KMS-11 (cell line): ENCODE measurements around the gene DBH.

ENCODE experiments used
- H2AFZ ChIP-seq: fragments of 200-600 bp; sonication (generic); 2 replicates; pipeline ENCODE4 v1.6.1; 2016; ENCODE audit warnings: antibody characterized with exemption, mixed run types, low read depth
- H3K27ac ChIP-seq: fragments of 200-600 bp; sonication (generic); 2 replicates; pipeline ENCODE4 v1.6.1; 2016; ENCODE audit warnings: mild to moderate bottlenecking, mixed run types
- H3K27me3 ChIP-seq: fragments of 200-600 bp; sonication (generic); 2 replicates; pipeline ENCODE4 v1.6.1; 2017; ENCODE audit warnings: mild to moderate bottlenecking, low read depth, mixed run types, moderate library complexity; ENCODE audit not compliant: insufficient read depth
- H3K36me3 ChIP-seq: fragments of 200-600 bp; sonication (generic); 2 replicates; pipeline ENCODE4 v1.6.1; 2017; ENCODE audit warnings: mild to moderate bottlenecking, mixed run types; ENCODE audit not compliant: insufficient read depth
- H3K4me1 ChIP-seq: fragments of 200-600 bp; sonication (generic); 2 replicates; pipeline ENCODE4 v1.6.1; 2016; ENCODE audit warnings: mild to moderate bottlenecking, low read depth, mixed run types; ENCODE audit not compliant: poor library complexity, severe bottlenecking
- H3K4me2 ChIP-seq: fragments of 200-600 bp; sonication (generic); 2 replicates; pipeline ENCODE4 v1.7.0; 2016; ENCODE audit warnings: mild to moderate bottlenecking, mixed run types
- H3K4me3 ChIP-seq: fragments of 200-600 bp; sonication (generic); IDR thresholded peaks from 2 replicates; pipeline ENCODE4 v1.6.1; 2017; ENCODE audit warnings: low read depth, low read length, mixed read lengths; ENCODE audit not compliant: insufficient read depth
- H3K79me2 ChIP-seq: fragments of 200-600 bp; sonication (generic); 2 replicates; pipeline ENCODE4 v1.6.1; 2016; ENCODE audit warnings: low read depth, mixed run types; ENCODE audit not compliant: insufficient read depth
- H3K9ac ChIP-seq: fragments of 200-600 bp; sonication (generic); 2 replicates; pipeline ENCODE4 v1.6.1; 2016; ENCODE audit warnings: mild to moderate bottlenecking, mixed run types
- H4K20me1 ChIP-seq: fragments of 200-600 bp; sonication (generic); 2 replicates; pipeline ENCODE4 v1.6.1; 2016; ENCODE audit warnings: mild to moderate bottlenecking, mixed run types; ENCODE audit not compliant: insufficient read depth
- CTCF ChIP-seq: fragments of 200-600 bp; sonication (generic); conservative IDR thresholded peaks from 2 replicates; pipeline ENCODE4 v1.6.1; 2017; ENCODE audit warnings: low read depth, mild to moderate bottlenecking, antibody characterized with exemption, low read length, moderate library complexity, mixed read lengths

The DBH gene

GRCh38 chr9:133696071-133696472, 59.9 kb downstream of the DBH start:
- H3K79me2 ChIP-seq = no peaks in the 10 kb centered on the region
- no peaks in the 10 kb centered on the region for H4K20me1 ChIP-seq
- no peak overlapping the region for H2AFZ ChIP-seq
- H3K4me3 ChIP-seq = no peak overlapping the region
- H3K4me1 ChIP-seq = no peaks in the 10 kb centered on the region
- H3K27ac ChIP-seq = no peak overlapping the region
- H3K27me3 ChIP-seq = peaks cover 56% of the 10 kb centered on the region; the same call in 1 of the 2 replicates
- H3K9ac ChIP-seq = no peak overlapping the region
- TF ChIP-seq CTCF = no peak
- H3K4me2 ChIP-seq = no peak overlapping the region
- H3K36me3 ChIP-seq = no peaks in the 10 kb centered on the region

GRCh38 chr9:133699546-133699945, 63.4 kb downstream of the DBH start:
- Histone ChIP-seq H3K27me3 (peaks cover 64% of the 10 kb centered on the region; the same call in 1 of the 2 replicates), H3K4me2 (no peak overlapping the region), H3K9ac (no peak overlapping the region), H2AFZ (no peak overlapping the region), H3K36me3 (no peaks in the 10 kb centered on the region), H3K27ac (no peak overlapping the region), H4K20me1 (no peaks in the 10 kb centered on the region), H3K4me3 (no peak overlapping the region), H3K4me1 (no peaks in the 10 kb centered on the region), H3K79me2 (no peaks in the 10 kb centered on the region)
- no peak for TF ChIP-seq CTCF

GRCh38 chr9:133700819-133701320, 64.7 kb downstream of the DBH start:
- H2AFZ ChIP-seq = no peak overlapping the region
- H3K9ac ChIP-seq = no peak overlapping the region
- H3K79me2 ChIP-seq = no peaks in the 10 kb centered on the region
- H3K4me2 ChIP-seq = no peak overlapping the region
- no peak overlapping the region for H3K27ac ChIP-seq
- H4K20me1 ChIP-seq = no peaks in the 10 kb centered on the region
- H3K4me1 ChIP-seq = no peaks in the 10 kb centered on the region
- TF ChIP-seq CTCF = no peak
- no peaks in the 10 kb centered on the region for H3K36me3 ChIP-seq
- H3K27me3 ChIP-seq = peaks cover 75% of the 10 kb centered on the region; the same call in 1 of the 2 replicates
- no peak overlapping the region for H3K4me3 ChIP-seq

GRCh38 chr9:133701321-133701980, 65.3 kb downstream of the DBH start:
- no peak overlapping the region for H3K27ac ChIP-seq
- no peaks in the 10 kb centered on the region for H3K36me3 ChIP-seq
- H3K4me3 ChIP-seq = no peak overlapping the region
- H3K4me2 ChIP-seq = no peak overlapping the region
- no peak overlapping the region for H2AFZ ChIP-seq
- H3K9ac ChIP-seq = no peak overlapping the region
- no peaks in the 10 kb centered on the region for H3K79me2 ChIP-seq
- no peak for TF ChIP-seq CTCF
- H3K27me3 ChIP-seq = peaks cover 78% of the 10 kb centered on the region; the same call in 1 of the 2 replicates
- no peaks in the 10 kb centered on the region for H3K4me1 ChIP-seq
- H4K20me1 ChIP-seq = no peaks in the 10 kb centered on the region
